GM21576 (cell line): ENCODE results near the gene MAGEA10.
"Not testable (repeated sequence)": the region's sequence is repeated elsewhere in the genome, so short reads cannot be mapped to it uniquely, and the experiment has no call there.

Experiments used
- ATAC-seq: cut with Tn5 transposase; IDR thresholded peaks from one replicate; pipeline ENCODE4 v1.9.1; 2021; ENCODE audit warnings: mild to moderate bottlenecking, moderate library complexity; ENCODE audit not compliant: unreplicated experiment

The MAGEA10 gene

DNA sequence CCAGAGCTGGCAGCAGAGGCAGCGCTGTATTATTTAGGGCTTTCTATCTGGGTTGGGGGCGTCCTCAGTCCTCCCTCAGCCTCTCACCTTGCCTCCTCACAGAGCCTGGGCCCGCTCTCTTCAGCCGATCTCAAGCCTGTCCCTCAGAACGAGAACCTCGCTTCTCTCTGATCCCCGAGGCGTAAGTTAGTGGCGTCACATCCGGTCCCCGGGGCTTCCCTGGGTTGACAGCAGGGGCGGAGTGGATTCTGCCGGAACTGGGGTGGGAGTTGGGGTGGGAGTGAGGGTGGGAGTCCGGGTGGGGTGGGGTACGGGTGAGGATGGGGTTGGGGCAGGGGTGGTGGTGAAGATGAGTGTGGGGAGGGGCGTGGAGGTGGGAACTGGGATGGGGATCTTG is at the start of gene MAGEA10:
MAGEA10 (minus strand) TSS at position 190 of the 397 bp plus-strand sequence. CDS start 2,957 bp downstream, outside the sequence.
- ATAC-seq, result no peak

DNA sequence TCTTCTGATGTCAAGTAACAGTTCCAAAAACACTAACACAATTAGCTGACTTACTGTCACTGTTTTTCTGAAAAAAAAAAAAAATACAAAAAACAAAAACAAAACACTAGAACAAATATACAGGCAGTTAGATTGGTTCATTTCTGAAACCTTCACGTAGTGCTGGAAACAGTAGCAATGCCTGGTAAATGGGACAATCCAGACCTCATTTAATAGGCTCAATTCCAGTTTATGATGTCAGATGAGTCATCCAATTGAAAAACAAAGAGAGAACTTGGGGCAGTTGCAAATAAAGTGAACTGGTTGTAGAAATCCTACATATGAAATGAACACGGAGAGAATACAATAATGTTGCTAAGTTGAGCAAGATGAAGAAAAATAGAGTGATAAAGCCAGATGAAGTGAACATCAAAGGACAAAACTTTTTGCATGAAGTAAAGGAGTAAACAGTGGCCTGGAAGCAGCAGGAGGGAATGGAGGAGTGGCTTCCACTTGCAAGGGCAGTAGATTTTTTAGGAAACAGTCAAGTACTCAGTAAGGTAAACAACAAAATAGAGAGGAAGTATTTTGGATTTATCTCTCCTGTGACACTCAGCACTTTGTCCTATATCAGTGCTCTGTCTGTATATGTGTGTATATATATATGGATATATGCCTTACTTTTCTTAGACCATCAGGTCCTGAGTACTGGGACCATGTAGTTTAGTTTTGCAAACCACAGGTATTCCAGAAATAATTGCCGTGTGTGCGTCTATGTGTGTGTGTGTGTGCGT is 39.3 kb upstream of the MAGEA10 start:
- ATAC-seq, result no peak

DNA sequence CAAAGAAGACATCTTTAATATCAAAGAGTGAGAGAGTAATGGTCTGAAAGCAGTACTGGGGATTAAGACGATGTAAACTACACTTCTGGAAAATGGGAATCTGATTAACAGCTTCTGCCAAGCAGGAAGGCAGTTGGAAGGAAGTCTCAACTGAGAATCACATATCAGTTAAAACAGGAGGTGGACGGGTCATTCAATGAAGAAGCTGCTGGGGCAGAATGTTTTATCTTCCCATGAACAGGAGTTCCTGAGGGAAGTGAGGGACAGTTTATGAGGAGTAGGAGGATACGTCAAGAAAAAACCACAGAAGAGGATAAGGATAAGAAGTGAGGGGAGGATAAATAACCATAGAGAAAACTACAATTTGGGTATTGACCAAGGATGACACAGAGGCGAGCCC is 38.7 kb upstream of the MAGEA10 start:
- ATAC-seq, result no peak

DNA sequence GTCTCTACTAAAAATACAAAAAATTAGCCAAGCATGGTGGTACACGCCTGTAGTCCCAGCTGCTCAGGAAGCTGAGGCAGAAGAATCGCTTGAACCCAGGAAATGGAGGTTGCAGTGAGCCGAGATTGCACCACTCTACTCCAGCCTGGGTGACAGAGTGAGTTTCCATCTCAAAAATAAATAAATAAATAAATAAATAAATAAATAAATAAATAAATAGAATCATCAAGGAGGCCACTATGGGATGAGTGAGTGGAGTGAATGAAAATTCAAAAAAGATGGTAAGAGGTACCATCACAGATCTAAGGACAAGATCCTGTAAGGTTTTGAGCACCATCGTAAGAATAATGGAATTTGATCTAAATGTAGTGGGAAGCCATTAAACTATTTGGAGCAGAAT is 37.5 kb upstream of the MAGEA10 start:
- not testable (repeated sequence) for ATAC-seq

DNA sequence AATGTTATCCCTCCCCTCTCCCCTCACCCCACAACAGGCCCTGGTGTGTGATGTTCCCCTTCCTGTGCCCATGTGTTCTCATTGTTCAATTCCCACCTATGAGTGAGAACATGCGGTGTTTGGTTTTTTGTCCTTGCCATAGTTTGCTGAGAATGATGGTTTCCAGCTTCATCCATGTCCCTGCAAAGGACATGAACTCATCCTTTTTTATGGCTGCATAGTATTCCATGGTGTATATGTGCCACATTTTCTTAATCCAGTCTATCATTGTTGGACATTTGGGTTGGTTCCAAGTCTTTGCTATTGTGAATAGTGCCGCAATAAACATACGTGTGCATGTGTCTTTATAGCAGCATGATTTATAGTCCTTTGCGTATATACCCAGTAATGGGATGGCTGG is 35.5 kb upstream of the MAGEA10 start:
- not testable (repeated sequence) for ATAC-seq

DNA sequence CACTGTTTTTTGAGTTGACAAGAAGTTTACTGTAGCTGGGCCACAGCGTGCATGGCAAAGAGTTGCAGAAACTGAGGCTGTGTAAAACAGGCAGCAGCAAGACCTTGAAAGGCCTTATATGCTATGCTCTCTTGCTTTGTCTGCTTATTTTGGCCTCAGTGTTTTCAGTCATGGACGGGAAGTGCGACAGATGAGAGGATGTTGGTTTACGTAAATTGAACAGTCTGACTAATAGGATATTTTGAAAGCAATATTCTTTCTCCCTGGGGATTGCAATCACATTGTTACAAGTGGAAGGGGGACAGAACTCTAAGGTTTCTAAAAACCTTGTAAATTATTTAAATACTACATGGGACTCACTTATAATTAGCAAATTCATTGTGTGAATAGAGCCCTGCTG is 32.2 kb upstream of the MAGEA10 start:
- ATAC-seq, result no peak

DNA sequence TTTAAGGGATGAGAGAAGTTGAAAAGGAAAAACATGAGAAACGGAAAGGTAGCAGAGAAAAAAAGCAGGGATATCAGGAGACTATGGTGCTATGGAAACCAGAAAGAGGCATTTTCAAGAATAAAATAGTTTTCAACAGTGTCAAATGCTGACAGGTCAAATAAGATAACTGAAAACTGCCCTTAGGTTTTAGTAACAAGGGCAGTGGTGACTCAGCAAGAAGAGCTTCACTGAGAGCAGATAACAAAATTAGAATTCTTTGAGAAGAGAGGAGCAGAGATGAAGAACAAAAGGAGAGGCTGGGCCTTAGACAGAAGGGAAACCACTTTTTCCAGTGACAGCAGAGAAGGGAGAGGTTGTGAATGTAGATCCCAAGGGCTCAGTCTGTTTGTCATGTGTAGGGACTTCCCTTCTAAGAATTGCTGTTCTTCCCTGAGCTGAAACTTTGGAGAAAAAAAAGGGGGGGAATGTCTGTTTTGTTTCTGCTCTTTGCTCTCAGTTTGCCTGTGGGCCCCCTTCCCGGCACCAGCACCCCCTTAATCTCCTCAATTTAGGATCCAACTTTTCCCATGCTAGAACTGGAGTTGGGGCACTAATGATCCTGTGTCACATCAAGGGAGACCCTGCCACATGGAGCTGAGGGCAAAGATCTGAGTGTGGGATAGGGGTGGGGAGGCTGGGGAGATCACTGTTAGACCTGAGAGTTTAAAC is 26.8 kb upstream of the MAGEA10 start:
- ATAC-seq, result no peak

DNA sequence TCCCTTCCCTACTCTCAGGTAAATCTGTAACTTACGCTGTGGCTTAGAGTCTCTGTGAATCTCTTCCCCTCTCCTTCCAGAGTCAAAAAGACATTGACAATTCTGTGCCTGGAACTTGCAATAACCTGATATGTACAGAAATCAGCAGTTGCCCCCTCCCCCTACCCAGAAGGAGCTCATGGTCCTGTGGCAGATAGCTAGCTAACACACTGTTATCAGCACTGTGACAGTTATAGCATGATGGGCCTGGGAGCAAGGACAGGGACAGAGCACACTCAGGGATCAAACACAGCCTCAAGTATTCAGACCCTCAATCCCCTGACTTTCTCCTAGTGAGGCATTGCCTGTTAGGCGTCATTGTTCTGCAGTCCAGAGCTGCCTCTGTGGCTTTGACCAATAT is 18.7 kb upstream of the MAGEA10 start:
- ATAC-seq, result no peak

DNA sequence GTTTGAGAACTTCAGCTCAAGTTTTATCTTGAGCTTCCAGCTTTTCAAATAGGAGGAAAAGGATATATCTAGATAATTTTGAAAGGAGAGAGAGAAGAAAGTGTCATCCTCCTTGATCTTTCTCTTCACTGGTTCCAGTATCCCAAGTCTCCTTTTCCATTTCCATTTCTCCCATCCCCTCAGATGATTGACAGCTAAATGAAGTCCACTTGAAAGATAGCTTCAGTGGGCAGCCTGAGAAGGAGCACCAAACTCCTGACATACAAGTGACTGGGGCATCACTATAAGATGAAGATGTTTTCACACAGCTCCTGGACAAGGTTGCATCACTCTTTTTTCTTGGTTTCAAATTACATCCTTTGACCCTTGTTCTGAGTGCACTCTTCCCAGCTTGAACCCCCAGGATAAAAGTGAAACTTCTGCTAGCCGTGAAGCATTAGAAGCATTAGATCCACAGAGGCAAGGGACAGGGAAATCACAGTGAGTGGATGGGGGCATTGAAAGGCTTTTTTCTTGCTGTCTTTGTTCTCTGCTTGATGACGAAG is 17.5 kb upstream of the MAGEA10 start:
- no peak for ATAC-seq

DNA sequence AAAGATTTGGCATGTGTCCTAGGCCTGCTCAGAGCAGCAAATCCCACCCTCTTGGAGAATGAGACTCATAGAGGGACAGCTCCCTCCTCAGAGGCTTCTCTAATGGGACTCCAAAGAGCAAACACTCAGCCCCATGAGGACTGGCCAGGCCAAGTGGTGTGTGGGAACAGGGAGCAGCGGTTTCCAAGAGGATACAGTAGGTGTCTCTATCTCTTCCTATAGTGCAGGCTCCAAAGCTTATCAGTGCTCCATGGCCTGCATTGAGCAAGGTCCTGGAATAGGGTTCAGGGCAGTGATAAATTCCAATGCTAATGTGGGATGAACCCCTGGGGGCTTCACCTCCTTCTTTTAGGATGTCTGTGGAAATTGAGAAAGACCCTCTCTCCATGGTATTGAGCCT is 15.7 kb upstream of the MAGEA10 start:
- ATAC-seq, result no peak

DNA sequence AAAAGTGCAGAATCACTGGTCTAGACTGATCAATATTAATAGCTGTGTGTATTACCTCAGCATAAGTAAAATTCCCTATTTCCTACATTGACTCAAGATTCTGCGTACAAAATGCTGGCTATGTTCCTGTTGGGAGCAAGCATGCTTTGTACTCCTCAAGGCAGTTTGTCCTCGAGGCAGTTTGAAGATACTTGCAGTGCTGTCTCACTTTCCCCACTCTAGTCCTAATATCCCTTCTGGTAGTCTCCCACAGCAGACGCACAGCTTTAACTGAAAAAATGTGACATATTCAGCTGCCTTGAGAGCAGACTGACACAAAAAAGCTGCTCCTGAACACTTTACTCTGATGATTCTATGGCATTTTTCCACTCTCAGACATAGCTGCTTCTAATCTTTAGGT is 12.9 kb upstream of the MAGEA10 start:
- no peak for ATAC-seq

DNA sequence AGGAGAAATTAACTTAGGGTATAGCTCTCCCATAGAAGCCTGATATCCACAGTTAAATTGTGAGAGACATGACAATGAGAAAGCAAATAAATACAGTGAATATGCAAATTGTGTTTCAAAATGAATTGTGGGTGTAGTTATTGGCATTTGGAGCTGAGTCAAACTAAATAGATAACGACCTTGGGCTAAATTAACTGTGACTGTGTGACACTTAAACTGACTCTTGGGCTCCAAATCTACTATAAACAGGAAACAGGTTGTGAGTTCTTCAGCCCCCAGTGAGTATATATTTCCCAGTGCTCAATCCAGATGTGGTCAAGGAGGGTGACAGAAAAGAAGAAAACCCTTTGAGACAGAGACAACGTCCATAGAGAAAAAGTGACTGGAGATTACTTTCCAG is 11.3 kb upstream of the MAGEA10 start:
- no peak for ATAC-seq

DNA sequence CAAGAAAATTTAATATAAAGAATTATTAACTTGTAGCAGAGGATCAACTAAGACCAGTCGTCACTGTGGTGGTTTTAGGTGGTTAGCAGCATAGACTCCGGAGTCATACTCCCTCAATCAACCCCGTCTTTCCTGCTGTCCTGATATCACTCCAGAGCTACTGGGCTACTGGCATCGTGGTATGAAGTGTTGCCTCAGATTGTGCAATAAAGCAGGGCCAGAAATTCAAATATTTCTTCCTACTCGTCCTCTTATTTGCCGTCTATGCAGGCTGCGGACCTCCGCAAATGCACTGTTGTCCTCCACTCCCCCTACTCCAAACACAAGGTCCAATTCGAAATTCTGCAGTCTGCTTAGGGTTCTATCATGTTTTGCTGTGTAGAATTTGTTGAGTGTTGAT is 1.2 kb upstream of the MAGEA10 start:
- ATAC-seq, result no peak

DNA sequence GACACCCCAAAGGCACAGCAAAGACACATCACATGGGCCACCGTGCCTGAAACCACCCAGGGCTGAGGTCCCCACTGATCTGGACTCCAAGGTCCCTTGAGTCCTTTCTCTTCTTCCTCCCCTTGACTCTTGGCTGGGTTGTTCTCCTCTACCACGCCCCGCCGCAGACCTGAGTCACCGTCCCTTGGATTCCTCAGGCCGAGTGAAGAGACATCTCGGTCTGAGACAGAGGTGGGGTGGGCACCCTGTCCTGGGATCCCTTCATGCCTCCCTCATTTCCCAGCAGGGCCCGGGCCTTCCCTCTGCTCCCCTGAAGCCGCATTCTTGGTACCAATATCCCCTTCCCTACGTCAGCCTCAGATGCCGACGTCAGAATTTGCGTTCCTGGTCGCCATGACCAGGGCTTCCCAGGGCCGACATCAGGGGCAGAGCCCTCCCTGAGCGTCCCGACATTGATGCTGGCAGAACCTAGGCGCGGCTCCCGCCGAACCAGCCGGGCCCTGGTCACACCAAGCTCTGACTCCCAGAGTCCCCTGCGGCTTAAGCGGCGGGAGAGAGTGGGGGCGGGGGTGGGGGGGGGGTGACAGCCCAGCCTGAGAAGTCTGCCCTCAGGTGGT is 498 bp downstream of the MAGEA10 start:
- no peak for ATAC-seq

DNA sequence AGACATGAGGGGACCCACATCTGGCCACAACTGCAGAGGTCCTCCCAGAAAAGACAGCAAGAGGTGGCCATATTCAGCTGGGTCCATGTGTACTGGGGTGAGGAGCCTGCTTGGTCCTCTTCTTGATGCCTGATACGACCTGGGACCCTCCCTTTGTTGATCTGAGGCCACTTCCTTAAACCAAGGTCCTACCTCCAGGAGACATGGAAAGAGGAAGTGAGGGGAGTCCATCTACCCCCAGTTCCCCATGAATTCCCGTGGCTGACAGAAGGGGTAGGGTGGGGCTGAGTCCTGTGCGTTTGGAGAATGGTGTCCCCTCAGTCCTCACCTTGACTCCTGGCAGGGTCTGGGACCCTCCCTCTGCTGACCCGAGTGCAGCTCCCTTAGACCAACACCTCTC is 2.1 kb downstream of the MAGEA10 start:
- no peak for ATAC-seq

DNA sequence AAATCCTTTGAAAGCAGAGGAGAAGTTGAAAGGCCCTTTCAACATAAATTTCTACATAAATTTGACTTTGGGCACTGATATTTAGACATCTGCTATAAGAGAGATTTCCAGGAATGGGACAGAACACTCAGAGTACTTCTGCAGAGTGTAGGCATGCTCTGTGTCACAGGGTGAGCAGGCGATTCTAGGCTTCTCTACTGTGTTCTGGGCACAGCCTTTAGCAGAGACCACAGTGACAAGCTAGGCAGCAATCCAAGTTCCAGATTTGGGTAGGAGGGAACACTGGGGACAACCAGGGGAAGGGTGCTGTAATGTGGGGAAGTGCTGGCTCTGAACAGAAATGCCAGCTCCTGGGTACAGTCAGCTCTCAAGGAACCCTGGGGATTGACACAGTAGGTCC is 6.9 kb downstream of the MAGEA10 start:
- ATAC-seq, result no peak

DNA sequence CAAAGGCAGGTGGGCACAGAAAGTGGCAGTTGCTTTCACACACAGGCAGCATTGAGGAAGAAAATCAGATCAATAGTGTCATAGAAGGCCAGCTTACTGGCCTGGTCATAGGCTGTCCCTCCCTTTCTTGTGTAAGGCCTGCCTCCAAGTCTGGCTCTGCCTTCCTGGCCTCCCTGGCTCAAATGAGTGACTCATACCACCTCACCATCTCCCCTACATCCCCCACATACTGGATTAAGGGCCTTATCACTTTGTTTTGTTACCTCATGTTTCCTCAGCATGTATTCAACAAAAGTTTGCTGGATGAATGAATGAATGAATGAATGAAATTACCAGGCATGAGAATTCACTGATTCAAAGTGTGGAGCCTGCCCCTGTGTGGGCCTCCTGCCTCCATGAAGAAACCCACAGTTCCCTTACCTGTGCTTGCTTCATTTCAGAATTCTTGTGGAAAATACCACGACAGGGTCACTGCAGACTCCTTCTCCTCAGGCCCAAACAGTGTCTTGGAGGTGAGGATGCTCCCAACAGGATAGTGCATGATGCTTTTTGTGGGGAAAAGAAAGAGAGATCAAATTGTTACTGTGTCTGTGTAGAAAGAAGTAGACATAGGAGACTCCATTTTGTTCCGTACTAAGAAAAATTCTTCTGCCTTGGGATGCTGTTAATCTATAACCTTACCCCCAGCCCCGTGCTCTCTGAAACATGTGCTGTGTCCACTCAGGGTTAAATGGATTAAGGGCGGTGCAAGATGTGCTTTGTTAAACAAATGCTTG is 9.1 kb downstream of the MAGEA10 start:
- ATAC-seq, result not testable (repeated sequence)

DNA sequence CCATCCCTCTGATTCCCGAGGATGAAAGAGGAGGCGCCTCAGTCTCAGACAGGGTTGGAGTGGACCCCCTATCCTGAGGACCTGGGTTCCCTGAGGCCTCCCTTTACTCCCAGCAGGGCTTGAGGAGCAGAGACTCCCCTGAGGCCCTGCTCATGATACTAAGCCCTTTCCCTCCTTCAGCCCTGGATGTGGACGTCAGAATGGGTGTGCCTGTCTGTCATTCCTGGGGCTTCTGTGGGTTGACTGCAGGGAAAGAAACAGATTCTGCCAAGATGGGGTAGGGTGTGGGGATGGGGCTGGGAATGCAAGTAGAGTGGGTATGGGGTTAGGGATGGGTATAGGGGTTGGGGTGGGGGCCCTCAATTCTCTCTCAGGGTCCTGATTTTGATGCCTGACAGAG is 21.1 kb downstream of the MAGEA10 start:
- no peak for ATAC-seq

DNA sequence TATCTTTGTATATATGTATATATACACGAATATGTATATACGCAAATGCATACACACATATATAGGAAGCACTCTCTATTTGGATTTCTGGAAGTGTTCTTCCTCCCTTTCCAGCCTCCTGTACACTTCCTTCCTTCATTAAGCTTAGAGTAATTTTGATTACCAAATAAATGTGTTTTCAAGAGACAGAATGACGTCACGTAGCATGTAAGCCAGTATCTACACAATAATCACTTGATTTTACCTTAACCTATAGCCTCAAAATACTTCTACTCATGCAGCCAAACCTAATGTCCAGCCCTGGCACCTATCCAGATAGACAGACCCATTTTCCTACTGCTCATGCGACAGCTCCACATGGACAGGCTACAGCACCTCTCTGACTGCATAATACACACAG is 29.9 kb downstream of the MAGEA10 start:
- no peak for ATAC-seq

DNA sequence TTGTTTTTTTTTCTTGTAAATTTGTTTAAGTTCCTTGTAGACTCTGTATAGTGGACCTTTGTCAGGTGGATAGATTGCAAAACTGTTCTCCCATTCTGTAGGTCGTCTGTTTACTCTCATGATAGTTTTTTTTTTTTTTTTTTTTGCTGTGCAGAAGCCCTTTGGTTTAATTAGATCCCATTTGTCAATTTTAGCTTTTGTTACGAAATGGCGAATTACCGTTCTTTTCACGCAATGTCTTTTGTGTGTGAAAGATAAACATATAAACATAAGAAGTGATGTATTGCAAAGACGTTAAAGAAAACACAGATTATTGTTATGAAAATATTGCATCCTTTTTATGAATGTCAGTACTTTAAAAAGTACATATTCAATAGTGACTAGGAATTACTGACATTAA is 34.5 kb downstream of the MAGEA10 start:
- no peak for ATAC-seq

DNA sequence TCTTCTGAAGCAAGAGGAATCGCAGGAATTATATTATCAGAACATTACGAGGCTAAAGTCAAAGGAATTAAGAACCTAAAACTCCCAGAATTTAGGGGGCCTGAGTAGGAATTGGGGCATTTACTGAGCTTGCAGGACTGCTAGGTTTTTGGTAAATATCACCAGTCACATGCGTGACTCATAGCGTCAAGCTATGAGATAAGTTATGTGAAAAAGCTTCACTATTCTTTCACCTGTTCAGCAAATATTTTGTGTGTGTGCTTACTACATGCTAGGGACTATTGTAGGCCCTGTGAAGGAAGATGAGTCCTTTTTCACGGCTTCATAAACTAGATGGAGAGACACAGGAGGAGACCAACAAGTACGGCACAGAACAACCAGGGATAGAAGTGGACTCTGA is 52.2 kb downstream of the MAGEA10 start:
- no peak for ATAC-seq
